Measurements from ENCODE around the gene CYP1B1.

Gene CYP1B1

DNA sequence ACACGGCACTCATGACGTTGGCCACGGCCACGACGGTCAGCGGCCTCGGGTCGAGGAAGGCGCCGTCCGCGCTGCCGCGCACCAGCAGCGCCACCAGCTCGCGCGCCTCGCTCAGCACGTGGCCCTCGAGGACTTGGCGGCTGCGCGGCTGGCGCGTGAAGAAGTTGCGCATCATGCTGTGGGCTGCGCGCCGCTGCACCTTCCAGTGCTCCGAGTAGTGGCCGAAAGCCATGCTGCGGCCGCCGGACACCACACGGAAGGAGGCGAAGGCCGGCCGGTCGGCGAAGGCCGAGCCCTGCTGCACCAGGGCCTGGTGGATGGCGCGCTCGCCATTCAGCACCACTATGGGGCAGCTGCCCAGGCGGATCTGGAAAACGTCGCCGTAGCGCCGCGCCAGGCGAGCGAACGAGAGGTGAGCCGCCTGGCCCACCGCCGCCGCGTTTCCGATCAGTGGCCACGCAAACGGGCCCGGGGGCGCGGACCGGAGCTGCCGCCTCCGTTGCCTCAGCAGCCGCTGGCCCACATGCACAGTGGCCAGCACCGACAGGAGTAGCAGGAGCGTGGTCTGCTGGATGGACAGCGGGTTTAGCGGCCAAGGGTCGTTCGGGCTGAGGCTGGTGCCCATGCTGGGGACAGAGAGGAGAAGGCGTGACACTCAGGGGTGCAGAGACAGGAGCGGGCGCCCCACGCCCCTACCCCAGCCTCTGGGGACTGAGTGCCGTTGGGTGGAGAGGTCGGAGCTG lies 1.0 kb downstream of the CYP1B1 start:
- no peak for FAIRE-seq

DNA sequence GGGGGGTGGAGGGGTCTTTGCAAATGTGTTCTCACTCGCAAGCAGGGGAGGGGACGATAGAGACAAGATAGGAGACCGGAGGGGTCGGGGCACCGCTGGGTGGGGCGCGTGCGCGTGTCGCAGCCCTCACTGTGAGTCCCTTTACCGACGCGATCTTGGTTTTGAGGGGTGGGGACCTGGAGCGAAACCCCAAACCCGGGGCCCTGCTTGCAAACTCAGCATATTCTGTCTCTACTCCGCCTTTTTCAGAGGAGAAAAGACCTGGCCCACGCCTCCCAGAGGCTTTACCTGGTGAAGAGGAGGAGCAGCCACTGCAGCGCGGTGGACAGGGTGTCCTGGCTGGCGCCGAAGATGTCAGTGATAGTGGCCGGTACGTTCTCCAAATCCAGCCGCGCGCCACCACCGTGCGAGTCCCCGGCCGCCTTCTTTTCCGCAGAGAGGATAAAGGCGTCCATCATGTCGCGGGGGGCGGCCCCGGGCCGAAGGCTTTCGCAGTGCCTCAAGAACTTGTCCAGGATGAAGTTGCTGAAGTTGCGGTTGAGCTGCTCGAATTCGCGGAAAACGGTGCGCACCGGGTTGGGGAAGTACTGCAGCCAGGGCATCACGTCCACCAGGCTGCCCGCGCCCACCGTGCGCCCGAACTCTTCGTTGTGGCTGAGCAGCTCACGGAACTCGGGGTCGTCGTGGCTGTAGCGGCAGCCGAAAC lies 1.7 kb downstream of the CYP1B1 start:
- no peak for FAIRE-seq

DNA sequence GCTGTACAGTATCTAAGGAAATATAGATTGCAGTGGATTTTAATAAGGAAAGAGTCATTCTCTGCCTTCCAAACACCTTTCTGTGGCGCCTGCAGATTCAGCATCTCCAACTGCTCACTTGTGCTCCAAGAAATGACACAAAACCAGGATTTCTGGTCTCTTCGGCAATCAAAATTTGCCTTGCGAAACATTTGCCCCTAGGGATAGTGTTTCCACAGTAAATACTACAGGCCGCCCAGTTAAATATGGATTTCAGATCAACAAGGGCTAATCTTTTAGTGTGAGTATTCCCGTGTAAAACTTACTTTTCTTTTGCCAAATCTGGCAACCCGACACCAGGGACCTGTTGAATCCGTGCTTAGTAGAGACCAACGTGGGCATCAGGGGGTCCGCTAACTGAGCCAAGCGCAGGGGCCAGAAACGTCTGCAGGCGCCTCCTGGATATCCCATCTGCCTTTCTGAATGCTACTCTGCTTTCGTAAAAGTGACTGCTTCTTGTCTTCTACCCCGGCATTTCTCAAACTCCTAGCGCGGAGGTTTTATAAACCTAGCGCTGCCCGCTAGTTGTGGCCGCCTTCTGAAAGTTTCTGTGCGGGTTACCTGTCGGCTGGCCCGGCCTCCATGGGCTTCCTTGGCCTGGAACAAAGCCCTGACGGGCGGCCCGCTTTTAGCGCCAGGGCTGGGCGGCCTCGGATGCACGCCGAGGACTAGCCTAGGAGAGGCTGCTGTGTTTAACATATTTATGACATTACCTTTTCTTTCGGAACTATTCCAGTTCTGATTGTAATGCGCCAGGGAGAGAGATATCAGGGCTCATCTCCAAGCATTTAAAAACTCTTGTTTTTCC lies 2.5 kb downstream of the CYP1B1 start:
- FAIRE-seq = no peak

DNA sequence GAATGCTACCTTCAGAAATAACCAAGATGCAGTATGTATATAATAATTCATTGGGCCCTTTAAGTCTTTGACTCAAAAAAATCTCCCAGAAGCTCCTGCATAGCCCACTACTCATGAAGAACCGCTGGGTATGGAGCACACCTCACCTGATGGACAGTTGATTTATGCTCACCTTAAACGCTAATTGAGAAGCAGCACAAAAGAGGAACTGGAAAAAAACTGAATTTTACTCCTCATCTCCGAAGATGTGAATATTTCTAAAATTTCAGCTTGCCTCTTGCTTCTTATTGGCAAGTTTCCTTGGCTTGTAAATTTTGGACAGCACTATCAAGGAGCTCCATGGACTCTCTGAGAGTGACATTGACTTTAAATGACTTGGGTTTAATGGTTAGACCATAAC lies 5.5 kb downstream of the CYP1B1 start:
- FAIRE-seq = no peak

DNA sequence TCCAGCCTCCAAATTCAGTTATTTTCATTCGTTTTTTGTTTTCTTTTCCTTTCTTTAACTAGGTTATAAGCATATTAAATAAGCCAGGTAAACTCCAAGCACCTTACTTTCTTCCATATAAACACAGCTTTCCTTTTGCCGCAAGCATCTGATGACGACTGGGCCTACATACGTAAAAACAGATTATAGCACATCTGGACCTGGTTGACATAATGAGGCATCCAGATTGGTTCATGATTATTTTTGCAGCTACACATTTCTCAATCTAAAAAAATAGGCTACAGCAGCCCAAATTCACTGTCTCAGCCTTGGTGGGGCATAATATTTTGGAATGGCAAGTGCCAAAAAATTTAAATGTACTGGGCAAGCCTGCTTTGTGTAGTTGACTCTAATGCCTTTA lies 7.7 kb downstream of the CYP1B1 start:
- FAIRE-seq = no peak

DNA sequence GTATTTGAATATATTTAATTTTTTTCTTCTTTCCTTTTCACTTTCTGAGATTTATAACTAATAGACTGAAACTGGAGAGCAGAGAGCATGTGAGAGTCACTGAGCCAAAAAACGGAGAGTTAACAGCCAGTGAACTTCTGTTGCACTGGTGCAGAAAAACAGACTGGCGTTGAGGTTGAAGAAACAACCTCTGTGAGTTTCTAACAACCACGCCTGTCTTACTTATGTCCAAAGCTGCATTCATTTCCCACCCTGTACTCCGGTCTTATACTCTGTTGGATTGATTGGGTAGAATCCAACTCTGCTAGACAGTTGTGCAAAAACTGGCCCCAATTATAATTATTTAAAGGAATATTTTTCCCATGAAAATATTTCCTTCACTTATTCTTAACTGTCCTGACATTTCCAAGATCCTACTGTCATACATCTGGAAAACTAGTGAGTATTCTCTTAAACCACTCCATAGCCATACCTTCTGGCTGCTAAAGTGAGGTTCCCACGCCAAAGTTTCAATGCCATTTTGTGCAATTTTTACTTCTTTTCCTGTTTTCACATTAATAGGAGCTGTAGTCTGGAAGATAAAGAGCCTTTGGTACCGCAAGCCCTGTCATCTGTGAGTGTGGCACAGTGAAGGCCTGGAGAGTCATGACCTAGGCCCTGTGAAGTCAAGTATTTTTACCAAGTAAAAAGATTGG lies 9.4 kb downstream of the CYP1B1 start:
- FAIRE-seq = no peak

DNA sequence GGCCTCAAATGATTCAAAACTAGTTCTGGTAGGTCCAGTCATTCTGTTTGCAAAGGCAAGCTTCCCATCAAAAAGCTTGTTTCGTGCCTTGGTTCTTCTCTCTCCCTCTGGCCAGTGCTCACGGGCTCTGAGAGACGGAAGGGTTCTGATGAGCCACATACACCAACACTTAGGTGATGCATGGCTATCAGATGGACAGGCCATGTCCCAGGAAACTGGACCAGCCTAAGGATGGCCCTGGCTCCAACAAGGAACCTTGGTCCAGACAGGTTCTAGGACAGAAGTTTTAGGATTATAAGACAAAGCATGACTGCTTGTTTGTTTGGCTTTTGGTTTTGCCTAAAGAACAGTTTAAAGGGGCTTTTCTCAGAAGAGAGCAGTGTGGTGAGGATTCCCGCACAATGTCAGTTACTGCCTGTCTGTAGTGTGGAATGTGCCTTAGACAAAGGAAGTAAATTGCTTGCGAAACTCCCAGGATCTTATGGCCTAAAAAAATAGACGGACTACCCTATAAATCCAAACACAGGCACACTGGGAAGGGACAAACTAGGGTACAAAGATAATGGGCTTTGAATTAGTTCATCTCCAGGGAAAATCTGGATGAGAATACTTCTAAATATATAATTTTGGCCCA lies 10.3 kb downstream of the CYP1B1 start:
- peak; percentile 81 for FAIRE-seq

DNA sequence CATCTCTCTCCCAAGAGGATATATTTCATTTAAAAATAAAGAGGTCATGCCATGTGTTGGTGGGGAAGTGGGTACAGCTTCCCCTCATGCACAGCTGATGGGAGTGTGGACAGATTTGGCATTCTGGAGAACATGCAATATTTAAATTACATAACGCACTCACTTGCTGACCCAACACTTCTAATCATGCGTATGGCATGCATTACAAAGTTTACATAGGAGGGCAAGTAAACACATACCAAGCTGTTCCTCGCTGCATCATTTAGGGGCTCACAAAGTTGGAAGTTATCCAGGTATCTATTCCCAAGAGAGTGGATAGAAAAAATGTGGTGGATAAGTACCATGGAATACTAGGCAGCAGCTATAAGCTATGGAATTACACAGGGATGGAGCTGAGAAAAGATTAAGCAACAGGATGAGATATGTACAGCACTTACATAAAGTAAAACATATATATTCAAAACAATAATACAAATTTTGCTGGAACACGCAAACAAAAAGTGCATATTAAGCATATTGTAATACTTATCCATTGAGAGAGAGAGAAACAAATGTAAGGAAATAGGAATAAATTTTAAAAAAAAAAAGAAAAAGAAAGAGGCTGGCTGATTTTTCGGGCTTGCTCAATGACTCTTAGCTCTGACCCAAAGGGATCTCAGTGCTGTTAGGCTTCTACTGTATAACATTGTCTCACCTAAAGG lies 11.0 kb downstream of the CYP1B1 start:
- no peak for FAIRE-seq

DNA sequence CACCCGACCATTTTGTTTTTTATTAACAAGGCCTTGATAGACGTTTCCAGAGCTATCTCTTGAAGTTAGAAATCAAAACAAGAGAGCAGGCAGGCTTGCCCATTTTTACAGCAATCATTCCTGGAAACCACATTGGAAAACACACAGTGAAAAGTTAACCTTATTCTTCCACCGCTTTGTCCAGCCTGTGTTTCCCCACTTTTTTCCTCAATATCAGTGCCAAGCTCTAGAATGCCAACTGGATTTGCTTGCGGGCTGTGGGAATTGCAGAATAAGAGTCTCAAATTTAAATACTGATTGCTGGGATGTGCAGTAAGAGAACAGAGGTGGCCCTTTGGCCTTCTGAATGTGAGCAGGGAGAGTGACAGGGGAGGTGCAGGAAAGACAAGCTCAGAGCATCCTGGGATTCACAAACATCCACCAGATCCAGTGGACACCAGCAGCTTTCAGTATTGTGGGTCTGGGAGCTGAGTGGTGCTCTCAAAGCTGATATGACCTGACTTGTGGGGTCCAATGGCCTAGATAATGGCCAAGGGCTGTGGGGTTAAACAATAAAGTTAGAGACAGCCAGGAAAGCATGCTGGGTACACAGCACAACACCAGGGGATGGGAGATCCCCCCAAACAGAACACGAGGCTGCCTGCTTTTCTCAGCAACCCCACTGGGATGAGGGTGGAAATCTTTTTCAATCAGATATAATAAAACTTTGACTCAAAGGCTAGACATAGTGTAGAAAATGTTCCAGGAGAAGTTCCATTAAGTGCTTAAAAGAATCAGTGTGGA lies 15.5 kb downstream of the CYP1B1 start:
- FAIRE-seq = no peak

DNA sequence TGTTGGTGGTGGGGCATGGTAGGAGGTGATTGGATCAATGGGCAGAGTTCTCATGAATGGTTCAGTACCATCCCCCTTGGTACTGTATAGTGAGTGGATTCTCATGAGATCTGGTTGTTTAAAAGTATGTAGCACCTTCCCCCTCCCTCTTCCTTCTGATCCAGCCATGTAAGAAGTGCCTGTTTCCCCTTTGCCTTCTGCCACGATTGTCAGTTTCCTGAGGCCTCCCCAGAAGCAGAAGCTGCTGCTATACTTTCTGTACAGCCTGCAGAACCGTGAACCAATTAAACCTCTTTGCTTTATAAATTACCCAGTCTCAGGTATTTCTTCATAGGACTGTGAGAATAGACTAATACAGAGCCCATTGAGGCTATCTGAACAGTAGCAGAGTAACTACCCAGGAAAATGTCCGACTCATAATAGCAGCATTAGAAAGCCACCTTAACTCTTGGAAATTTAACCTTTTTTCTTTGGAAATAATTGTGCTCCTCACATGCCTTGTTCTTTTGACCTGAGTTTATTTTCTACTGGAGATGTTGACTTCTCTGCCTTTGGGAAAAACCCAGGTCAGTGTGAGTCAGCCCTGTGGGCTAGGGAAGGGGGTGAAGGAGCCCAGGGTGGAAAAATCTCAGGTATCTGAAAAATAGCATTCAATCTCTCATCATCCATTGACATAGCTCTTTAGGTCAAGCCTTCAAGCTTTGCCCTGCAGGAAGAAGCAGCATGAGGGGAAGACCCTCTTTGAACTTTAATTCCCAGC lies 18.1 kb downstream of the CYP1B1 start:
- FAIRE-seq = no peak

DNA sequence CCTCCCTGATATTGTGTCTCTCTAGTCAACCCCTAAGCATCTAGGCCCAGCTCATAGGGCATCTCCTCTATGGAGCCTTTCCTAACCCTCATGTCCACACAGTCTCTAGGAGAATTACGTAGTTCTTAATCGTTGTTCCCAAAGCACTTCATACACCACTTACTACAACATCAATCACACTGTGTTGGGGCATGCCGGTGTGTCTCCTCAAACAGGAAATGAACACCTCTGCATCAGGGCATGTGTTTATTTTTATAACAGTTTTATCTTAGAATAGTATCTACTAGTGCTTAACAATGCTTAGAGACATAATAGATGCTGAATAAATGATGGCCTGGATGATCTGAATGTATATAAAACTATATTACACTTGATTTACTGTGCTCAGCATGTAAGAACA lies 19.7 kb downstream of the CYP1B1 start:
- no peak for FAIRE-seq

DNA sequence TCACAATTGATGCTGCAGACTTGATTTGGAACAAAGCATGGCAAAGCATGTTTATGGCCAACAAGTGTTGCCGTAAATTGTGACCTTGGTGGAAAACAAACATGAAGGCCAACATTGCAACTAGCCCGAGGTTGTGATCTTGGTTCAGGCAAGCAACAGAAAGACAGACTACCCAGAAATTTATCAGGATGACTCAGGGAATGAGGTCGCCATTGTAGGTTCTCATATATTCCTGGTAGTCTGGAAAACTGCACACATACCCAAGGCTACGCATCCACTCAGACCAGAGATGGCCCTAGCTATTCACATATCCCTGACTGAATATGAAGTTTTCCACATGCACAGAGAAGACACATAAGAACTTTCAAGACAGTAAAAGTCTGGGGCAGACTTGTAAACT lies 30.1 kb downstream of the CYP1B1 start:
- no peak for FAIRE-seq

DNA sequence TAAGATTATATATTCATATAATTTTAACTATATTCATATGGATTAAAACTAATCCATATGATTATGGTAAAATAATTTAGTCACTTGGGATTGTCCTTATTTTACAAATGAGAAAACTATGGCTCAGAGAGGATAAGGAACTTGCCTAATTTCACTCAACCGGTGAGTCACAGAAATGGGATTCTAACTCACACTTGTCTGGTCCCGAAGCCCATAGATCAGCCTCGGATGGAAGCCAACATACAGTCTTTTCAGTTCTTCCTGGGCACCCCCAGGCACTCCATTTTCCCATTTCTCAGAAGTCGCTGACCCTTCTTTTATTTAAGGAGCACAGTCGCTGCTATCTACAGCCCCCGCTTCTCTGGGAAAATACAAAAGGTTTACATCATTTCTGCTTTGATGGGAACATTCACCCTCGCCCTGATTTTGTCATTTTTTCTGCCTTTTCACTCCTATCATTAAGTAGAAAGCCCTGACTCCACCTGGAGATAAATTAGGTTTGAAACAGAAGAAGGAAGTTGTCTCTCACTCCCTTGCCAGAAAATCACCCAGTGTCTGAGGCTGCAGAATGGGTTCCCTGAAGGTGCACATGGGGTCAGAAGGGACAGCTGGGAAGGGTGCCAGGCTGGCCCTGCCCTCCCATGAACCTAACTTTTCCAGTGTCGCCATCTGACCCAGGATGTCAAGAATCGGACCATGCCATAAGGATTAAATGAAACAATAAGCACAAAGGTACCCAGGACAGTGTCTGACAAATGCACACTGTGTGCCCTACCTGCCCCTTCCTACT lies 36.6 kb downstream of the CYP1B1 start:
- no peak for FAIRE-seq

DNA sequence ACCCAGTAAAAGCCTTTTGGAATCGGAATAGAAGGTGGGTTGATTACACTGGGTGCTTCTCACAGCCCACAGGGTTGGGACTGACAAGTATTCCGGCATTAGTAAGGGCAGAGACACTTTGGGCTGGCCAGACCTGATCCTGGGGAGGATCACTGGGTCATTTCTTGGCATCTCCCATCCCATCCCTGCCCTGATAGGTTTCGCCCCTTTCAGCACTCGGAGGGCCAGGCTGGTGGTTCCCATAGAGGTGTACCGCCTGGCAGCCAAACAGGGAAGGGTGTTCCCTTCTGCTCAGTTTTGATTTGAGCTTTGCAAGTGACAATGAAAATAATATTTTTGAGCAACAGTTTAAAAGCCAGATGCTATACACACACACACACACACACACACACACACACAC lies 37.3 kb downstream of the CYP1B1 start:
- FAIRE-seq = no peak

DNA sequence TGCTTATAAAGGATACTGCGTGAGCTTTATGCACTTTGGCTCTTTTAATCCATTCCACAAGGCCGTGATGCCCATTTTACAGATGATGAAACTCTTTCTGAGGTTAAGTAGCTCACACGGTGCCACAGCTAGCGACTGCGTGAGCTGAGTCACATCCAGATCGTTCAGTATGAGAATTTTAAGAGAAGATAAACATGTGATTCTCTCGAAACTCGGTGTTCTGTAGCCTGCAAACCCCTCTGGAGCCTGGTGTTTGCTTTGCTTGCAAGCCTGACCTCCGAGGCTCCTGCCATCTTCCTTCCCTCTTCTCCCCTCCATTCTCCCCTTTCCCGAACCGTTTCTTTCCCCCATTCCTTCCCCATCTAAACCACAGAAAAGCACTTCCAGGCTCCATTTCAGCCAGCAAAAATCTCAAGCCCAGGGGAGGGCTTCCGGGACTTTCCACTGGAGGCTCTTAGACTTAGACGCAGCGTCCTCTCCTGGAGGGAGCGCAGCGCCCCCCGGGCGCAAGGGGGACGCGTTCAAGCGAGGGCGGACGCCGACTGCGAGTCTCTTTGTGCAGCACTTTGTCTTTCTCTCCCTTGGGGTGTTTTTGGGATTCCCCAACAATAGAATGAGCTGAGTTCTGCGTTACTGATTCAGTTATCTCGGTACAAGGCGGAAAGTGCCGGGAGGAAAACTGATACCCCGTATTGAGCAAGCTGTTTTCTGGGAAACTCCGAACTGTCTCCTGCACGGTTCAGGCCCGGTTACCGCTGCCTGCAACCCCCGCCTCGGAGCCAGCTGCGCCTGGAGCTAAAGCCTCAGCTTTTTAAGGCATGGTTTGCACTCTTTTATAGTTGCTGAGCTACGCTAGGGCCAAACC lies 38.0 kb downstream of the CYP1B1 start:
- FAIRE-seq = no peak

DNA sequence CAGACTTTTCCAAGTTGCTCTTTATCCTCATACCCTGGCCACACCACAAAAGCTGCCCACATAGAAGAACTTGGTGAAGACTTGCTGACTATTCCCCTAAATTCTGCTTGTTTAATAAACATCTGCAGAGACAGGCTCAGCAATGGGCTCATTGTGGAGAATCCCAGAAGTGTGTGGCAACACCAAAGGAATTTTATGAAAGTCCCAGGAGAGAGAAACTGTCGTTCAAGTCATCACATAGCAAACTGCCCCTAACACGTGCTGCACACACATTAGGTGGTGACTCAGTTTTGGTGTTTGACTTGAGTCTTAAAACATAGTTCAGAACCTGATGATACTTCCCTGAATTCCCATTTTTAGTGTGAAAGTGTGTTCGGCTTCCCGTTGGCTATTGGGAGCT lies 38.6 kb downstream of the CYP1B1 start:
- no peak for FAIRE-seq

DNA sequence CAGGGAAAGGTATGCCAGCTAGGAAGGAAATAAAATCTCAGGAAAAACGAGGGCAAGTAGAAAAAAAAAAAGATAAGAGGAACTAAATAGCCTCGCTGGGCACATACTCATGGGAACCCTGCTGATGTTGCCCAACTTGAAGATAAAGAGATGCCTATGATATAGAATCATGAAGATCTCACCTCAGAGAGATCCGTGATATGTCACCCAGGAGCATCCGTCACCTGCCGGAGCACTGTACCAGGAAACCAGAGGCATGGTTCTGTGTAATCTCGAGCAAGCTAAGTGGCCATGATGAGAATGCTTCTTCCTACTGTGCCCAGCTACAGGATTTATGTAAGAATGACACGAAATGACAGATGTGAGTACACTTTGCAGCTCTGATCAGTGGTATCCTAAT lies 40.0 kb downstream of the CYP1B1 start:
- no peak for FAIRE-seq

DNA sequence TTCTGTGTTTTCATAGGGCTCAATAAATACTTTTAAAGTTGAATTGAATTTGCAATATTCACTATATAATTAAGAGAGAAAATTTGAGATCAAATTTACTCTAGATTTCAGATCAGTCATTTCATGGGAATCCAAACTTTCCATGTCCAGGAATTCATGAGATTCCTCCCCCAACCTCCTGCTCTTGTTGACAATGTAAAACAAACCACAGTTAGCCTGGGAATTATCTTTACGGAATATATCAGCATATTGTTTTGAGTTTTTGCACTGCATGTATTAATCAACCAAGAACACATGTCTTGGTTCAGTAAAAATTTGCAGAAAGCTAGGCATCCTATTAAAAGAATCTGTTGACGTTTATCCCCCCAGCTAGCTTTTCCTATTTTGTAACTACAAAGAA lies 42.3 kb downstream of the CYP1B1 start:
- FAIRE-seq = peak; percentile 45

DNA sequence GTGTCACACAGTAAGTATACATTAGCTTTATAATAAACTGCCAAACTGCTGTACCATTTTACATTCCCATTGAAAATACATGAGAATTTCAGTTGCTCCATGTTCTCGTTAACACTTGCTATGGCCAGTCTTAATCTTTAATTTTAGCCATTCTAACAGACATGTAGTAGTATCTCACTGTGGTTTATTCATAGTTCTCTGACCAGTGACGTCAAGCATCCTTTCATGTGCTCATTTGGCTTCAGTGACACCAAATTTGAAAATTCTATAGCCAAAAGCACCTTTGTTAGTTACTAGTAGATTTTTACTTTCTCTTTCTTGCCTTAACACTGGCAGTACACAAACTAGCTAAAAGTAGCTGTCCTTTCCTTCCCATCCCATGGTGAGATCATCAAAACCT lies 43.0 kb downstream of the CYP1B1 start:
- no peak for FAIRE-seq
